Activated naive CD8-positive, alpha-beta T cell treated with anti-CD3 and anti-CD28 coated beads, Interleukin-2, amount 50 U/mL, for 24 hours (primary cell): ENCODE results near the gene TLCD2.
"Not testable (repeated sequence)": the region's sequence is repeated elsewhere in the genome, so short reads cannot be mapped to it uniquely, and the experiment has no call there.

Experiments
- ATAC-seq: fragments of 150-1000 bp; cut with Tn5 transposase; one replicate; pipeline ENCODE4 v1.10.0; 2021
- DNase-seq: peaks from one replicate; pipeline ENCODE4 v3.0.0; 2021
- H3K27ac Mint-ChIP-seq: one replicate; pipeline ENCODE4 v1.8.0; 2021; ENCODE audit warnings: mild to moderate bottlenecking, mixed read lengths
- H3K27me3 Mint-ChIP-seq: one replicate; pipeline ENCODE4 v1.8.0; 2021; ENCODE audit warnings: mixed read lengths
- H3K36me3 Mint-ChIP-seq: one replicate; pipeline ENCODE4 v1.8.0; 2021; ENCODE audit warnings: low read depth, mixed read lengths
- H3K4me1 Mint-ChIP-seq: one replicate; pipeline ENCODE4 v1.8.0; 2021; ENCODE audit warnings: mixed read lengths
- H3K4me3 Mint-ChIP-seq: one replicate; pipeline ENCODE4 v1.8.0; 2021; ENCODE audit warnings: mild to moderate bottlenecking, moderate library complexity, mixed read lengths
- H3K9me3 Mint-ChIP-seq: one replicate; pipeline ENCODE4 v1.8.0; 2021; ENCODE audit warnings: mixed read lengths

Gene TLCD2

GRCh38 chr17:1714980-1715802, 5.0 kb upstream of the TLCD2 start:
- Mint-ChIP-seq H3K27ac (no peak overlapping the region), H3K27me3 (peaks cover 17% of the 10 kb centered on the region), H3K4me1 (peaks cover 33% of the 10 kb centered on the region), H3K36me3 (no peaks in the 10 kb centered on the region), H3K4me3 (peak overlapping the region; percentile 61), H3K9me3 (no peaks in the 10 kb centered on the region)
- no peak for ATAC-seq
- DNase-seq: peak; percentile 57

DNA sequence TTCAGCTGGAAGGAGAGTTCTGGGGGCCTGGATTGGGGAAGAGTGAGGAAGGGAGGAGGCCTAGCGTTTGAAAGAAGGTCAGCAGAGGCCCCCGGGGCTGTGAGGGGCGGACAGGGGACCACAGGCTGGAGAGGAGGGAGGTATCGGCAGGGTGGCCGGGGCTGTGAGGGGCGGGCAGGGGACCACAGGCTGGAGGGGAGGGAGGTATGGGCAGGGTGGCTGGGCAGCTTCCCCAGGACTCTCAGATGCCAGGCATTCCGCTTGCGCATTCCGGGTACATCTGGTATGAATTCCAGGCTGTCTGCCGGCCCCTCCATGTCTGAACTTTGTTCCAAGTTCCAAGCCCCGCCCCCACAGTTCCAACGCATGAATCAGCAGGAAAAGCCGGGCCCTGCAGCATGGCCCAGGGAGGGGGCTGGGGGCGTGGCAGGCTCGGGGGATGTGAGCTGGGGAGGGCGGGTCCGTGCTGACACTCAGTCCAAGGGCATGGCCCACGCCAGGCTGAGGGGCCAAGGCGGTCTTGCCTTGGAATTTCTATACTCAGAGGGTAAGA, 4.3 kb upstream of the TLCD2 start:
- ATAC-seq (no peak), DNase-seq (no peak)
- Mint-ChIP-seq H3K4me3 (peak overlapping the region; percentile 61), H3K27ac (no peak overlapping the region), H3K36me3 (no peaks in the 10 kb centered on the region), H3K9me3 (no peaks in the 10 kb centered on the region), H3K27me3 (peaks cover 17% of the 10 kb centered on the region), H3K4me1 (peaks cover 33% of the 10 kb centered on the region)

DNA sequence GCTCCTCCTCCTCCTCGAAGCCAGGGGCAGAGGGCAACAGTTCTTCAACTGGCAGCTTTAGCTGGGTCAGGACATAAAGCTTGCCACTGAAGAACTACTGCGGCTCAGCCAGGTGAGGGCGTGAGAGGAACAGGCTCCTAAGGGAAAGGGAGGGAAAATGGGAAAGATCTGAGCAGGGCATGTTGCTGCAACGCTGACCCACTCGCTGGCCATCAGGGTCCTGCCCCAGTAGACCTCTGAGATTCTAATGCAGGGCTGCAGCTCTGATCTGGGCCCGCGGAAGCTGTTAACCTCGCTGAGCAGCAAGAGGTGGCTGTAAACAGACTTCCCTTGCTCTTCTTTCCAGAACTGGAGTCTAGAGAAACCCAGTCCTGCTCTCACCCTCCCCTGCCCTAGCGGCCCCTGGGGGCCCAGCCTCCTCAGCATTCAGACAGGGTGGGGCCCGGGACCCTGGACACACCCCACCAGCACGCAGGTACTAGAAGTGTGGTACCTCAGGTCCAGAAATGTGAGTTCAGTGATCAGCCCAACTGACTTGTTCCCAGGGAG, 3.8 kb upstream of the TLCD2 start:
- Mint-ChIP-seq H3K27ac (no peak overlapping the region), H3K9me3 (no peaks in the 10 kb centered on the region), H3K36me3 (no peaks in the 10 kb centered on the region), H3K4me3 (no peak overlapping the region), H3K27me3 (peaks cover 19% of the 10 kb centered on the region), H3K4me1 (peaks cover 36% of the 10 kb centered on the region)
- DNase-seq (no peak), ATAC-seq (no peak)

DNA sequence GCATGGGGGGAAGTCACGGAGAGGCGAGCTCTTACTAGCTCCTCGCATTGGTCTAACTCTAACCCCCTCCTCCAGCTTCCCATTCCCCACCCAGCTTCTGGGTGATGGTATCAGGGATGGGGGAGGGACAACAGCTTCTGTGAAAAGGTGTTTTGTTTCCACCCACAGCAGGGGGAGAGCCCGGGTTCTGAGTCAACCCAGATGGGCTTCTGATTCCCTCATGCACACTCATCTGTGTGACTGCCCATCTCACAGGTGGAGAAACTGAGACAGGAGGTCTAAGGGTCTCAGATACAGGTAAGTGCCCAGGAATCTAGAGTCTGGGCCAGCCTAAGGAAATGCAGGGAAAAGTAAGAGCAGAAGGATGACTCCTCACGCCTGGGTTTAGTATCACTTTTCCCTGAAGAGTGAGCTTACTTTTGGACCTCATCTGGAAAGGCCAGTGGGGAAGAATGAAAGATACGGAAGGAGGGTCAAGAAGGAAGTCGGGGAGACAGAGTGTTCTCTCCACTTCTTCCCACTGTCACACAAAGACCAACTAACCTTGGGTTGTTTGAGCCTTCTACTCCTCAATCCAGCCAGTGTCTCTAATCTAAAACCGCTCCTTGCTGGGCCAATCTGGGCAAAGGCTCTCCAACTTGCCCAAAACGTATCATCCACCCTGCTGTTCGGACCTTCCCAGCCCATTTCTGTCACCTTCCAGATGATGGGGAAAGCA, 3.1 kb upstream of the TLCD2 start:
- Mint-ChIP-seq H3K4me1 (peaks cover 35% of the 10 kb centered on the region), H3K9me3 (no peaks in the 10 kb centered on the region), H3K27ac (no peak overlapping the region), H3K4me3 (no peak overlapping the region), H3K36me3 (no peaks in the 10 kb centered on the region), H3K27me3 (peaks cover 21% of the 10 kb centered on the region)
- DNase-seq (no peak), ATAC-seq (no peak)

DNA sequence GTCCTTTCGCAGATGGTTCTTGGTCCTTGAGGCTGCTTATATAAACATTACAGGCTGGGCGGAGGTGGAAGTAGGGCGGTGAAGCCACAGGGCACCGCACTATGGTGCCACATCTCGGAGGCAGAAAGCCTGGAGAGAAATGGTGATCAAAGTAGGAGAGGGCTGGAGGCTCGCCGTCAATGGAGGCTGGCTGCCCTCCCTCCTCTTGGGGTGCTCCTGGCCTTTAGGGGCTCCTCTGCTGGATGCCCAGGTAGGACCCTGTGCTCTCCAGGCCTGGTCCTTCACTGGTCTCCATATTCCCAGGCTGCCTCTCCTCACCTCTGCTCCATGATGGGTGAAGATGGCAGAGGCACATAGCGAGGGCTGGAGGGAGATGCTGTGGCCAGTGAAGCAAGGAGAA, 2.1 kb upstream of the TLCD2 start:
- no peak overlapping the region for H3K27ac Mint-ChIP-seq
- H3K9me3 Mint-ChIP-seq: no peaks in the 10 kb centered on the region
- ATAC-seq (no peak), DNase-seq (no peak)
- H3K27me3 Mint-ChIP-seq: peaks cover 27% of the 10 kb centered on the region
- H3K4me1 Mint-ChIP-seq: peaks cover 25% of the 10 kb centered on the region
- no peak overlapping the region for H3K4me3 Mint-ChIP-seq
- H3K36me3 Mint-ChIP-seq: no peaks in the 10 kb centered on the region

DNA sequence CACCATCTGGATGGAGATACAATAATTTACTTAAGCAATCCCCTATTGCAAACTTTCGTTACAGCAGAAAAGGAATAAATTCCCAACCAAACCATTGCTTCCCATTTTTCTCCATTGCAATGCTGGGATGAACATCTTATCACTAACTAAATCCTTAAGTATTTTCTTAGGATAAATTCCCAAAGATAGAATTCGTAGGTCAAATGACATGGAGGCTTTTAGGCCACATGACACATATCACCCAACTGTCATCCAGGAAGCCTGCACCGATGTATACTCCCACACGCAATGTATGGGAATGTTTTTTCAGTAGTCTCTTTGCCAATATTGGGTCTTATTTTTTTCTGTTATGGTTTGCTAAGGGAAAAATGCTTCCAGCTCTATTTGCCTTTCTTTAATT, 1.6 kb upstream of the TLCD2 start:
- ATAC-seq (no peak), DNase-seq (no peak)
- peaks cover 20% of the 10 kb centered on the region for H3K4me1 Mint-ChIP-seq
- no peaks in the 10 kb centered on the region for H3K36me3 Mint-ChIP-seq
- H3K27ac Mint-ChIP-seq: no peak overlapping the region
- H3K9me3 Mint-ChIP-seq: no peaks in the 10 kb centered on the region
- H3K27me3 Mint-ChIP-seq: peaks cover 30% of the 10 kb centered on the region
- no peak overlapping the region for H3K4me3 Mint-ChIP-seq

DNA sequence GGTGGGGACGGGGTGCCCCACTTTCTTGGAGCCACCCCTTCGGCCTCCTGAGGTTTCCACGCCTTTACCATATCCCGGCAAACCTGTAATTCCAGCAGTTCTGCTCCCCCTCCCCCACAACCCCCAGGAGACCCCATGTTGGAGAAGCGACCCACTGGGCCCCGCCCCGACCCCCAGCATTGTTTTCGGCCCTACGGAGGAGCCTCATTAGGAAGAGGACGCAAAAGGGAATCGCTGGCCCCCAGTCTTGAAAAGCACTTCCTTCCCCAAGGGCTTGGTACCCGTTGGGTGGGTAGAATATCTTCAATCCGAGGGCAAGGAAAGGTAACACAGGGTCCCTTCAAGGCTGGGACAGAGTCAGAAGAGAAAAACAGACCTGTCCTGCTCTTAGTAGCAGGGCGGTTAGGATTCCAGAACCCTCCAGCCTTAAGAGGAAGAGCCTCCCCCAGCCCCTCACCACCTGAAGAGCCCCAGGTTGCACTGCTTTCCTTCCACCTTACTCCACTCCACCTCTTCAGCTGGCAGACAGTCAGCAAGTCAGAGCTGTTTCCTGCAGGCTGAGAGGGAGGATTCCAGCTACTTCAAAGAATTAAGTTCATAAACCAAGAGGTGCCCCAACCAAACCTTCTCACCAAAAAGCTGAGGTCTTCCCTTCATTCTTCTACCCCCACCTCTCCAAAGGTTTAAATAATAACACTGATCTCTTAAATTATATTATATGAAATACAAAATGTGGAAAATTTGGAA, 803 bp upstream of the TLCD2 start:
- peak overlapping the region; percentile 26 for H3K4me3 Mint-ChIP-seq
- no peak for DNase-seq
- H3K27me3 Mint-ChIP-seq: peaks cover 32% of the 10 kb centered on the region
- no peak for ATAC-seq
- H3K36me3 Mint-ChIP-seq: no peaks in the 10 kb centered on the region
- no peak overlapping the region for H3K27ac Mint-ChIP-seq
- peaks cover 20% of the 10 kb centered on the region for H3K4me1 Mint-ChIP-seq
- no peaks in the 10 kb centered on the region for H3K9me3 Mint-ChIP-seq

DNA sequence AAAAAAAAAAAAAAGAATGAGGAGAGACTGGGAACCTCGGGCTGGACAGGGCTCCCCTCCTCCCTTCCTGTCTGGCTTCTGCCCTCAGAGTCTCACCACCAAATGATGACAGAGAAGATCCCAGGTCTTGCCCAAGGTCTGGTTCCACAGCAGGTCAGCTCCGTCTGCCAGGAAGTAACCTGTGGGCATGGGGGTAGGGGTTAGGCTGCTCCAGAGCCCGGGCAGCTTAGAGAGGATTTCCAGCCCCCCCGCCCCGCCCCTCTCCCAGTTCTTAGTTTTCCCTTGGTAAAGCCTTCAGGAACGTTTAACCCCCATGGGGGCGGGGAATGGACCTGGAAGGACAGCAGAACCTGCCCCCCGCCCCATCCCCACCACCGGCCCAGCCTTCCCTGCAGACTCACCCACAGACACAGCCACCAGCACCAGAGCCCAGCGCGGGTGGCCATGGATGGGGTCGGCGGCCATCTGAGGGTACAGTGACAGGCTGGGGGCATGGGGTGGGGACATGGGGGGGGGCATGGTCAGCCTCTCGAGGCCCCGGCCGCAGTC, 700 bp downstream of the TLCD2 start:
- Mint-ChIP-seq H3K27ac (no peak overlapping the region), H3K4me3 (peak overlapping the region; percentile 17), H3K9me3 (no peaks in the 10 kb centered on the region), H3K27me3 (peaks cover 39% of the 10 kb centered on the region), H3K4me1 (peaks cover 16% of the 10 kb centered on the region), H3K36me3 (no peaks in the 10 kb centered on the region)
- DNase-seq (no peak), ATAC-seq (no peak)

- H3K27ac Mint-ChIP-seq, ATAC-seq, H3K36me3 Mint-ChIP-seq, H3K9me3 Mint-ChIP-seq, DNase-seq, H3K4me3 Mint-ChIP-seq: not testable (repeated sequence)
- Mint-ChIP-seq H3K27me3 (peaks cover 38% of the 10 kb centered on the region), H3K4me1 (peaks cover 14% of the 10 kb centered on the region)
Measured at GRCh38 chr17:1708791-1709346, 1.3 kb downstream of the TLCD2 start.

DNA sequence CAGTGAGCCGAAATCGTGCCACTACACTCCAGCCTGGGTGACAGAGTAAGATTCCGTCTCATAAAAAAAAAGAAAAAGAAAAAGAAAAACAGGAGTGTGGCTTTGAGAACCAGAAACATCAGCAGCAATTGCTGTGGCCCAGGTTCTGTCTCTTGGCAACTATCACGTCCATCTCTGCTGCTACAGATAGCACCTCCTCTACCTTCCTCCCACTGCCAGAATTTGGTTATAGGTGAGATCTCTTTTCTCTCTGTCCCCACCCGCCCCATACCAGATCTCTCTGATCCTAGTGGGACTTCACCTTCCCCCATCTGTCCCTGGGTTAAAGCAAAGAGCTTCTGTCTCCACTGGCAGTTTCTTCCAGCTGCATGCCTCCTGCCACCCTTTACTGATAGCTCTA, 3.1 kb downstream of the TLCD2 start:
- ATAC-seq (no peak), DNase-seq (no peak)
- no peaks in the 10 kb centered on the region for H3K9me3 Mint-ChIP-seq
- H3K27me3 Mint-ChIP-seq: peaks cover 38% of the 10 kb centered on the region
- no peaks in the 10 kb centered on the region for H3K36me3 Mint-ChIP-seq
- no peak overlapping the region for H3K4me3 Mint-ChIP-seq
- peaks cover 9% of the 10 kb centered on the region for H3K4me1 Mint-ChIP-seq
- no peak overlapping the region for H3K27ac Mint-ChIP-seq

GRCh38 chr17:1705004-1705403, 5.2 kb downstream of the TLCD2 start:
- Mint-ChIP-seq H3K4me1 (peaks cover 2% of the 10 kb centered on the region), H3K27ac (no peak overlapping the region), H3K36me3 (no peaks in the 10 kb centered on the region), H3K4me3 (no peak overlapping the region), H3K9me3 (no peaks in the 10 kb centered on the region), H3K27me3 (peaks cover 30% of the 10 kb centered on the region)
- DNase-seq: no peak
- no peak for ATAC-seq

DNA sequence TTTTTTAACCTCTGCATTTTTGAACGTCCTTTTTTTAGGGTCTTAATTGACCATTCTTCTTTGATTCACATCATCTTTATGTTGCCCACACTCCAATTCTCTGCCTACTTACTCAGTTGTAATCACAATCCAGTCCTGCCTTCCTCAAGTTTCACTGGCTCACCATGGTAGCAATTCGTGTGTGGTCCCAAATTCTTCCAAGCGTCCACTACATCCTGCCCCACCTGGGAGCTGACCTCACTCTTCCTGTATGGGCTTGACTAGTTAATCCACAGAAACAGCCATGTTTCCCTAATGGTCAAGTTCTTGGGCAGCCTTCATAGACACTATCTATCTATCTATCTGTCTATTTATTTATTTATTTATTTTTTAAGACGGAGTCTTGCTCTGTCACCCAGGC, 7.1 kb downstream of the TLCD2 start:
- H3K36me3 Mint-ChIP-seq: no peaks in the 10 kb centered on the region
- no peak overlapping the region for H3K27ac Mint-ChIP-seq
- no peaks in the 10 kb centered on the region for H3K4me1 Mint-ChIP-seq
- H3K9me3 Mint-ChIP-seq: no peaks in the 10 kb centered on the region
- ATAC-seq: no peak
- peaks cover 26% of the 10 kb centered on the region for H3K27me3 Mint-ChIP-seq
- DNase-seq: no peak
- no peak overlapping the region for H3K4me3 Mint-ChIP-seq

DNA sequence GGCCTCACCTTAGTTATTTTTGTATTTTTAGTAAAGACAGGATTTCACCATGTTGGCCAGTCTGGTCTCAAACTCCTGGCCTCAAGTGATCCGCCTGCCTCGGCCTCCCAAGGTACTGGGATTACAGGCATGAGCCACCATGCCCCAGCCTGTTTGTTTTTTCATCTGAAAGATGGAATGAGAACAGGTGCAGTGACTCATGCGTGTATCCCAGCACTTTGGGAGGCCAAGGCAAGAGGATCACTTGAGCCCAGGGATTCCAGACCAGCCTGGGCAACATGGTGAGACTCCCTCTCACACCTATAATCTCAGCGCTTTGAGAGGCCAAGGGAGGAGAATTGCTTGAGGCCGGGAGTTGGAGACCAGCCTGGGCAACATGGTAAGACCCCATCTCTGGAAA, 10.3 kb downstream of the TLCD2 start:
- not testable (repeated sequence) for H3K4me3 Mint-ChIP-seq, H3K9me3 Mint-ChIP-seq, H3K36me3 Mint-ChIP-seq, H3K27ac Mint-ChIP-seq, DNase-seq, ATAC-seq, H3K27me3 Mint-ChIP-seq, H3K4me1 Mint-ChIP-seq

DNA sequence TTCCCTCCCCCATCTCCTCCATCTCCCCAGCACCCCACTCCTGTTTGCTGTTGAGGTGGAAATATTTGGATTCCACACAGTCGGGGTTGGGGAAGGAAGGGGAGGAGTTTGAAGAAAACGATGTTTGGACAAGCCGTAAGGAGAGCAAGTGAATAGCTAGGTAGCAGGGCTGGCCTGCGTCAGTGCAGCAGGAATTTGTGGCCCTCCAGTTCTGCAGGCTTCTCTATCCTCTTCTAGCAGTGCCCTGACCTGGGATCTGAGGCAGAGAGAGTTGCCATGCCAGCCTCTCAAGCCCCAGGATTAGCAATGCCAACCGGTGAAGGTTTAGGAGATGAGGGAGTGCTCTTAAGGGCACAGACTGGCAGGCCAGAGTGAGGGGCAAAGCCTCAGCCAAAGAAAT, 12.5 kb downstream of the TLCD2 start:
- Mint-ChIP-seq H3K4me3 (no peak overlapping the region), H3K27ac (no peak overlapping the region), H3K36me3 (no peaks in the 10 kb centered on the region), H3K9me3 (no peaks in the 10 kb centered on the region), H3K27me3 (peaks cover 2% of the 10 kb centered on the region), H3K4me1 (no peaks in the 10 kb centered on the region)
- no peak for ATAC-seq
- no peak for DNase-seq
